Measurements from ENCODE around the gene DISP3. TPM values are rescaled to one million over a fixed set of nuclear protein-coding genes. Genes with fewer than 3 reads are reported as not detected.

DISP3 gene
- total and polyA plus RNA-seq, 2 donors, result 0.04 to 0.16 TPM

DNA sequence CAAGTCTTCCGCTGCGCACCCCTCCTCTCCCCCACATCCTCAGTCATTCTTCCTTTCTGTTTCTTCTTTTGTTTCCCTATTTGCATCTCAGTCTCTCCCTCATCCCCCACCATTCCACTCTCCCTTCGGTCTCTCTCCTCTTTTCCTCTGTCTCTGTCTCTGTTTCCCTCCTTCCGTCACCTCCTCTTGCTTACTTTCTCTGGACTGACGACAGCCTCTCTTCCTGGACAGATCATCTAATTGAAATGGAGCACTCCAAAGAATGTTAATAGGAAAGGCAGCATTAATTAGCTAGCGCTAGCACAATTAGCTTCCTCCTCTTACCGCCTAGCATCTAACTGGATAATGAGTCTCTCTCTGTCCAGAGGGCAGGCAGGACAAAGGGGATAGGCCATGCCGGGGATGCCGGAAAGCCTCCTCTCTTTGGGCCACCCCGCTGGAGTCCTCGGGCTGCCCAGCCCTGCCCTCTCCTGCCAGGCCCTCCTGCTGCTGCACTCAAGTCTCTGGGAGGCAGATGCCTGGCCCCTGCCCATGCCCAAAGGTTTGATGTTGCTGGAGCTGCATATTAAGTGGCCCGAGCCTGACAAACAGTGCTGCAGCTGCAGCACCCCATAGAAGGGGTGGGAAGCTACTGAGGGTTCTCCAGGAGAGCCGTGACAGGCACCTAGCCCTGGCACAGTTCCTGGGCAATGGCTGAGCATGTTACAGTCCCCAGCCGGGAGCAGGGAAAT lies 20.8 kb downstream of the DISP3 start:
- no peaks in the 10 kb centered on the region for H3K36me3 ChIP-seq (ENCODE audit: insufficient read depth)
- H3K4me1 ChIP-seq (ENCODE audit: insufficient read depth), result no peaks in the 10 kb centered on the region
- 38% methylated on average over 14 of the region's 14 CpGs for WGBS
- no peak for DNase-seq (ENCODE audit: extremely low spot score)
- no peak overlapping the region for H3K4me3 ChIP-seq (ENCODE audit: low read depth, low read length)
- H3K27ac ChIP-seq (ENCODE audit: low read depth), result no peak overlapping the region

DNA sequence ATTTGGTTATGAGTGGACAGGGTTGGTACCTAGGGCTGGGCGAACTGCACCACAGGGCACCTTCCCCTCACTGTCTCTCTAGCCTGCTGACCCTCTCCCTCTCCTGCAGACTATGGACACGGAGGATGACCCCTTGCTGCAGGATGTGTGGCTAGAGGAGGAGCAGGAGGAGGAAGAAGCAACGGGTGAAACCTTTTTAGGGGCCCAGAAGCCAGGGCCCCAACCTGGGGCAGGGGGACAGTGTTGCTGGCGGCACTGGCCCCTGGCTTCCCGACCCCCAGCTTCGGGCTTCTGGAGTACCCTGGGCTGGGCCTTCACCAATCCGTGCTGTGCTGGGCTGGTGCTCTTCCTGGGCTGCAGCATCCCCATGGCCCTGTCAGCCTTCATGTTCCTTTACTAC lies 21.9 kb downstream of the DISP3 start:
- H3K4me1 ChIP-seq (ENCODE audit: insufficient read depth), result no peaks in the 10 kb centered on the region
- H3K36me3 ChIP-seq (ENCODE audit: insufficient read depth), result no peaks in the 10 kb centered on the region
- H3K4me3 ChIP-seq (ENCODE audit: low read depth, low read length), result no peak overlapping the region
- 91% methylated on average over 7 of the region's 7 CpGs for WGBS
- no peak overlapping the region for H3K27ac ChIP-seq (ENCODE audit: low read depth)
- DNase-seq (ENCODE audit: extremely low spot score), result no peak

DNA sequence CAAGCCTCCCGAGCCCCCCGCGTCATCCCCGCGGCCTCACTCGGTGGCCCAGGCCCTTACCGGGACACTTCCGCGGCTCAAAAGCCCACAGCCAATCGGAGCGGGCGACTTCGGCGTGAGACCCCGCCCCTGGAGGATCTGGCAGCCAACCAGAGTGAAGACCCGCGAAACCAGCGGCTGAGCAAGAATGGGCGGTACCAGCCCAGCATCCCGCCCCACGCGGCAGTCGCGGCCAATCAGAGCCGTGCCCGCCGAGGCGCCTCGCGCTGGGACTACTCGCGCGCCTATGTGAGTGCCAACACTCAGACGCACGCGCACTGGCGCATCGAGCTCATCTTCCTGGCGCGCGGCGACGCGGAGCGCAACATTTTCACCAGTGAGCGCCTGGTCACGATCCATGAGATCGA lies 22.5 kb downstream of the DISP3 start:
- no peak for DNase-seq (ENCODE audit: extremely low spot score)
- Histone ChIP-seq H3K4me3 (ENCODE audit: low read depth, low read length) (no peak overlapping the region), H3K36me3 (ENCODE audit: insufficient read depth) (no peaks in the 10 kb centered on the region), H3K27ac (ENCODE audit: low read depth) (no peak overlapping the region), H3K4me1 (ENCODE audit: insufficient read depth) (no peaks in the 10 kb centered on the region)
- WGBS, result 60% methylated on average over 48 of the region's 48 CpGs

- WGBS, result 88% methylated on average over 19 of the region's 19 CpGs
- H3K4me3 ChIP-seq (ENCODE audit: low read depth, low read length), result no peak overlapping the region
- no peak overlapping the region for H3K27ac ChIP-seq (ENCODE audit: low read depth)
- H3K36me3 ChIP-seq (ENCODE audit: insufficient read depth), result no peaks in the 10 kb centered on the region
- H3K4me1 ChIP-seq (ENCODE audit: insufficient read depth), result no peaks in the 10 kb centered on the region
- no peak for DNase-seq (ENCODE audit: extremely low spot score)
Measured at GRCh38 chr1:11501906-11502485, 23.0 kb downstream of the DISP3 start.

DNA sequence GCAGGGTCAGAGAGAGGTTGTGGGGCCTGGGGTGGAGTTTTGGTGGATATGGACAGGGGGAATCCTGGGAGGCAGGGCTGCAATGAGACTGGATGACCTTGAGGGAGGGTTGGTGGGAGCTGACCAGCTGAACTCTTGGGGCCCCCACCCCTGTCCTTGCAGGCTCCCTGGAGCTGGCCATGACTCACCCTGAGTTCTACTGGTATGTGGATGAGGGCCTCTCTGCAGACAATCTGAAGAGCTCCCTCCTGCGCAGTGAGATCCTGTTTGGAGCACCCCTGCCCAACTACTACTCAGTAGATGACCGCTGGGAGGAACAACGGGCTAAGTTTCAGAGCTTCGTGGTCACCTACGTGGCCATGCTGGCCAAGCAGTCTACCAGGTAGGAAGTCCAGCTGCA lies 23.6 kb downstream of the DISP3 start:
- Histone ChIP-seq H3K27ac (ENCODE audit: low read depth) (no peak overlapping the region), H3K4me1 (ENCODE audit: insufficient read depth) (no peaks in the 10 kb centered on the region), H3K4me3 (ENCODE audit: low read depth, low read length) (no peak overlapping the region), H3K36me3 (ENCODE audit: insufficient read depth) (no peaks in the 10 kb centered on the region)
- DNase-seq (ENCODE audit: extremely low spot score), result no peak
- whole genome bisulfite sequencing, result 94% methylated on average over 5 of the region's 5 CpGs

GRCh38 chr1:11504599-11504998 lies 25.6 kb downstream of the DISP3 start:
- Histone ChIP-seq H3K4me1 (ENCODE audit: insufficient read depth) (no peaks in the 10 kb centered on the region), H3K4me3 (ENCODE audit: low read depth, low read length) (no peak overlapping the region), H3K36me3 (ENCODE audit: insufficient read depth) (no peaks in the 10 kb centered on the region), H3K27ac (ENCODE audit: low read depth) (no peak overlapping the region)
- no peak for DNase-seq (ENCODE audit: extremely low spot score)
- 83% methylated on average over 3 of the region's 3 CpGs for WGBS

DNA sequence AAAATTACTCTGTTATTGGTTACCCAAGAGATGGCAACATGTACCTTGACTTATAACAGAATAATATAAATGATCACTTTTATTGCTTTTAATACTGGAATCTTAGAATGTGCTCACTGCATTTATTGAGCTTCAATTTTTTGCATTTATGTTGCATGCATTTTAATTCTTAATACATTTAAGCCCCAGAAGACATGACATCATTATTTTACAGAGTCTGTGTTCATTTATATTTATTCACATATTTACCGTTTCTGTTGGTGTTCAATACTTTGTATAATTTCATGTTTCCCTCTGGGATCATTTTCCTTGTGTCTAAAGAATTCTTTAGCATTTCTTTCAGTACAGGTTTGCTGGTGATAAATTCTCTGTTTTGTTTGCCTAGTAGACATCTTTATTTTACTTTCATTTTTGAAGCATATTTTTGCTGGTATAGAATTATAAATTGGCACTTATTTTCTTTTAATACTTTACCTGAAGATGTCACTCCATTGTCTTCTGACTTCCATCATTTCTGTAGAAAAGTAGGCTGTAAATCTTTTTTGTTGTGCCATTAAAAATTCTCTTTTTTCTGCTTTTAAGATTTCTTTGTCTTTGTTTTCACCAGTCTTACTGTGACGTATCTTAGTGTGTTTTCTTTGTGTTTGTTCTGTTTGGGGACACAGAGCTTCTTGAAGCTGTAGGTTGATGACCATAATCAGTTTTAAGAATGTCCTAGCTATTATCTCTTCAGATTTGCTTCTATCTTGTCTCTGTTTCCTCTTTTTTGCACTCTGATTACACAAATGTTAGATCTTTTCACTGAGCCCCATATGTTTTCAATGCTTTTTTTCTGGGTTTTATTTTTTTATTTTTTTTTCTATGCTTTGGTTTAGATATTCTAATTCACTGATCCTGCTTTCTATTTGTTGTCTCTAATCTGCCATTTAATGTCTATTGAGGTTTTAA lies 26.9 kb downstream of the DISP3 start:
- H3K4me1 ChIP-seq (ENCODE audit: insufficient read depth), result no peaks in the 10 kb centered on the region
- H3K4me3 ChIP-seq (ENCODE audit: low read depth, low read length), result no peak overlapping the region
- WGBS, result 88% methylated on average over 2 of the region's 2 CpGs
- no peaks in the 10 kb centered on the region for H3K36me3 ChIP-seq (ENCODE audit: insufficient read depth)
- H3K27ac ChIP-seq (ENCODE audit: low read depth), result no peak overlapping the region
- no peak for DNase-seq (ENCODE audit: extremely low spot score)

- H3K36me3 ChIP-seq (ENCODE audit: insufficient read depth), result no peaks in the 10 kb centered on the region
- no peak for DNase-seq (ENCODE audit: extremely low spot score)
- no peak overlapping the region for H3K27ac ChIP-seq (ENCODE audit: low read depth)
- H3K4me3 ChIP-seq (ENCODE audit: low read depth, low read length), result no peak overlapping the region
- H3K4me1 ChIP-seq (ENCODE audit: insufficient read depth), result no peaks in the 10 kb centered on the region
- 58% methylated on average over 2 of the region's 2 CpGs for WGBS
Measured at GRCh38 chr1:11507309-11507708, 28.4 kb downstream of the DISP3 start.

GRCh38 chr1:11513681-11514080 lies 34.7 kb downstream of the DISP3 start:
- Histone ChIP-seq H3K36me3 (ENCODE audit: insufficient read depth) (no peaks in the 10 kb centered on the region), H3K27ac (ENCODE audit: low read depth) (no peak overlapping the region), H3K4me3 (ENCODE audit: low read depth, low read length) (no peak overlapping the region), H3K4me1 (ENCODE audit: insufficient read depth) (no peaks in the 10 kb centered on the region)
- WGBS, result 82% methylated on average over 1 of the region's 1 CpG
- DNase-seq (ENCODE audit: extremely low spot score), result no peak

- Histone ChIP-seq H3K4me1 (ENCODE audit: insufficient read depth) (no peaks in the 10 kb centered on the region), H3K4me3 (ENCODE audit: low read depth, low read length) (no peak overlapping the region), H3K36me3 (ENCODE audit: insufficient read depth) (no peaks in the 10 kb centered on the region), H3K27ac (ENCODE audit: low read depth) (no peak overlapping the region)
- 67% methylated on average over 4 of the region's 4 CpGs for WGBS
- DNase-seq (ENCODE audit: extremely low spot score), result no peak
Measured at GRCh38 chr1:11514366-11514765, 35.4 kb downstream of the DISP3 start.

DNA sequence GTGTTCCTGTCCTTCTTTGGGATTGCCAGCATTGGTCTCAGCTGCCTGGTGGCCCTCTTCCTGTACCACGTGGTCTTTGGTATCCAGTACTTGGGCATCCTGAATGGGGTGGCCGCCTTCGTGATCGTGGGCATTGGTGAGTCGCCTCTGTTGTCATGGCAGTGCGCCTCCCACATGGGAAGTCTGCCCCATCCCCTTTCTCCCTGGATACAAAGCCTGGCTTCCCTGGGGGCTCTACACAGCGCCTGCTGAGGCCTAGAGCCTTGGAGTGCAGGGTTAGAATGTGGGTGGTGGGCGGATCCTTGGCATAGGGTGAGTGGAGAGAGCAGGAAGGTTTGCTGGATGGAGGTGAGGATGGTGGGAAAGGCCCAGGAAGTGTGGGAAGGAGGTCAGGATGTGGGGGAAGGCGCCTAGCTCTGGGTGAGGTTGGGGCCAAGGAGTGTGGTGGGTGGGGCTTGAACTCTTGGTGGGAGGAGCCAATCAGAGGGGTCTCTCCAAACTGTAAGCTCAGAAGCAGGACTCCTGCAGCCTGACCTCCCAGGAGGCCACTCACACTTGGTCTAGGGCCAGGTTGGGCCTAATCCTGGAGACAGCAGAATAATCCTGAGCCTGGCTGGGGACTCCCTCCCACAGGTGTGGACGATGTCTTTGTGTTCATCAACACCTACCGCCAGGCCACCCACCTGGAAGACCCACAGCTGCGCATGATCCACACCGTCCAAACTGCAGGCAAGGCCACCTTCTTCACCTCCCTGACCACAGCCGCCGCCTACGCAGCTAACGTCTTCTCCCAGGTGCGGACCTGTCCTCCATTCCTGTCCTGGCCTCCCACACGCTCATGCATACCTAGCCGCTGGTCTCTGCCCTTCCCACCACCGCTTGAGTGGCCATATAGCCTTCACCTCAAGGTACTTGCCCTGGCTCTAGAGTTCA lies 36.7 kb downstream of the DISP3 start:
- WGBS, result 90% methylated on average over 21 of the region's 21 CpGs
- Histone ChIP-seq H3K27ac (ENCODE audit: low read depth) (no peak overlapping the region), H3K4me1 (ENCODE audit: insufficient read depth) (no peaks in the 10 kb centered on the region), H3K4me3 (ENCODE audit: low read depth, low read length) (no peak overlapping the region), H3K36me3 (ENCODE audit: insufficient read depth) (no peaks in the 10 kb centered on the region)
- DNase-seq (ENCODE audit: extremely low spot score), result no peak

DNA sequence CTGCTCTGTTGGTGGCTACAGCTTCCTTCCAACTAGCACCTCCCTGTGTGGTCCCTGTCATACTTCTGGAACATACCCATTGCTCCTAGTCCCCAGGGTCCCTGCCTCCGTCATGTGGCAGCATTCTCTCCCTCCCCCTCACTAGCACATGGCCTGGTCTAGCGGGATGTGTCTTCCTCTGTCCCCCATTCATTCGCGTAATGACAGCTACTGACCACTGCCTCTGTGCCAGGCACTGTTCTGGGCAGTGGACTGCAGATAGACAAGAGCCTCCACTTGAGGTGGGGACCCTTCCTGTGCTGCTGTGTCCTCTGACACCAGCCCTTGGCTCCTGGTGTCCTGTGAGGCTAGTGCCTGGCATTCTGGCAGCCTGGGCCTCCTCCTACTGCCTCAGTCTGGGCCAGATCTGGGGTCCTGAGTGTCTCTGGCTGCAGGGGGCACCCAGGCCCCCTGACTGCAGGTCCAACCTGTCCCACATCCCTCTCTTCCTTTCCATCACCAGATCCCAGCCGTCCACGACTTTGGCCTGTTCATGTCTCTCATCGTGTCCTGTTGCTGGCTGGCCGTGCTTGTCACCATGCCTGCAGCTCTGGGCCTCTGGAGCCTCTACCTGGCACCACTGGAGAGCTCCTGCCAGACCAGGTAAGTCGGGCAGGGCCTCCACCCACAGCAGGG lies 38.1 kb downstream of the DISP3 start:
- Histone ChIP-seq H3K4me1 (ENCODE audit: insufficient read depth) (no peaks in the 10 kb centered on the region), H3K4me3 (ENCODE audit: low read depth, low read length) (no peak overlapping the region), H3K36me3 (ENCODE audit: insufficient read depth) (no peaks in the 10 kb centered on the region), H3K27ac (ENCODE audit: low read depth) (no peak overlapping the region)
- no peak for DNase-seq (ENCODE audit: extremely low spot score)
- 80% methylated on average over 9 of the region's 9 CpGs for WGBS
